Pulmonary artery endothelial cell (primary cell): ENCODE data around the gene GNB5. TPM values are rescaled to one million over a fixed set of nuclear protein-coding genes. Genes with fewer than 3 reads are reported as not detected.
"Not testable (repeated sequence)": the region's sequence is repeated elsewhere in the genome, so short reads cannot be mapped to it uniquely, and the experiment has no call there.

Experiments used
- DNase-seq: peaks from one replicate; pipeline ENCODE4 v3.0.0-alpha.2; 2011; ENCODE audit warnings: low read depth, low spot score
- total RNA-seq: library from RNA; depleted of rRNA; stranded (reverse); fragments of >200 nt; gene quantifications from 2 replicates; pipeline ENCODE4 v1.2.3, GENCODE V29; 2014

GNB5 gene
- total RNA-seq, 1 donor from 2014 or later = 29.7 TPM

- no peak for DNase-seq
These were observed 77.5 kb downstream of the GNB5 start for GRCh38 chr15:52113708-52114107.

GRCh38 chr15:52113235-52113634, 78.0 kb downstream of the GNB5 start:
- no peak for DNase-seq

GRCh38 chr15:52112203-52112750, 78.9 kb downstream of the GNB5 start:
- DNase-seq = no peak

GRCh38 chr15:52111517-52112202, 79.5 kb downstream of the GNB5 start:
- no peak for DNase-seq

- no peak for DNase-seq
These were observed 81.4 kb downstream of the GNB5 start for GRCh38 chr15:52109559-52110451.

- no peak for DNase-seq
These were observed 84.0 kb downstream of the GNB5 start for GRCh38 chr15:52107238-52107637.

GRCh38 chr15:52106641-52107040, 84.6 kb downstream of the GNB5 start:
- DNase-seq = no peak

GRCh38 chr15:52105846-52106245, 85.3 kb downstream of the GNB5 start:
- DNase-seq = no peak

- no peak for DNase-seq
These were observed 86.6 kb downstream of the GNB5 start for GRCh38 chr15:52104532-52105004.

GRCh38 chr15:52103217-52104207, 87.7 kb downstream of the GNB5 start:
- DNase-seq = peak; percentile 87

- DNase-seq = no peak
These were observed 88.7 kb downstream of the GNB5 start for GRCh38 chr15:52102463-52102862.

GRCh38 chr15:52101542-52102323, 89.5 kb downstream of the GNB5 start:
- DNase-seq = no peak

- DNase-seq = peak; percentile 67
These were observed 90.3 kb downstream of the GNB5 start for GRCh38 chr15:52100807-52101442.

- DNase-seq = no peak
These were observed 91.4 kb downstream of the GNB5 start for GRCh38 chr15:52099651-52100272.

- no peak for DNase-seq
These were observed 92.9 kb downstream of the GNB5 start for GRCh38 chr15:52098323-52098722.

- no peak for DNase-seq
These were observed 94.0 kb downstream of the GNB5 start for GRCh38 chr15:52097180-52097579.

- not testable (repeated sequence) for DNase-seq
These were observed 94.7 kb downstream of the GNB5 start for GRCh38 chr15:52096536-52096935.

GRCh38 chr15:52095597-52096262, 95.5 kb downstream of the GNB5 start:
- DNase-seq = peak; percentile 41
